Measurements from ENCODE around the gene NUP93.
"Not testable (repeated sequence)": the region's sequence is repeated elsewhere in the genome, so short reads cannot be mapped to it uniquely, and the experiment has no call there.

Gene NUP93

GRCh38 chr16:56870276-56870888, 140.5 kb downstream of the NUP93 start:
- no peak for DNase-seq (ENCODE audit: low read depth)

GRCh38 chr16:56871172-56871593, 141.3 kb downstream of the NUP93 start:
- DNase-seq (ENCODE audit: low read depth) = peak; percentile 12

- peak; percentile 27 for DNase-seq (ENCODE audit: low read depth)
Measured at GRCh38 chr16:56872863-56873391, 143.0 kb downstream of the NUP93 start.

DNA sequence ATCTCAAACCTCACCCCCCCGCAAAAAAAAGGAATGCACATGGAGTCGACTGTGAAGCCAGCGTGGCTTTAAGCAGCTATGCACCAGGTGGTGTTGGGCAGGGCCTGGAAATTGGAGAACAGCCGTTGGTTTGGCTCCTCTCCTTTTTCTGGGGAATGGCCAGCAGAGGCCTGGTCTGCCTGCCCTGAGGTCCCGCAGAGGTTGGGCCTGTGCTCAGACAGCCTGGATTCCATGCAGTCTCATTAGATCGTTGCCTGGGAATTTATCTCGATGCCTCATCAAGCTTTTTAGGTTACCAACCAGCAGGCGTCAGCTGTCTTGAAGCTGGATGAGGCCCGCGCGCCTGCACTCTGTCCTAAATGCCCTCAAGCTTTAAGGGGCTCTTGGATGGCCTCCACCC, 144.9 kb downstream of the NUP93 start:
- DNase-seq (ENCODE audit: low read depth) = no peak

GRCh38 chr16:56876048-56876447, 146.1 kb downstream of the NUP93 start:
- DNase-seq (ENCODE audit: low read depth) = no peak

DNA sequence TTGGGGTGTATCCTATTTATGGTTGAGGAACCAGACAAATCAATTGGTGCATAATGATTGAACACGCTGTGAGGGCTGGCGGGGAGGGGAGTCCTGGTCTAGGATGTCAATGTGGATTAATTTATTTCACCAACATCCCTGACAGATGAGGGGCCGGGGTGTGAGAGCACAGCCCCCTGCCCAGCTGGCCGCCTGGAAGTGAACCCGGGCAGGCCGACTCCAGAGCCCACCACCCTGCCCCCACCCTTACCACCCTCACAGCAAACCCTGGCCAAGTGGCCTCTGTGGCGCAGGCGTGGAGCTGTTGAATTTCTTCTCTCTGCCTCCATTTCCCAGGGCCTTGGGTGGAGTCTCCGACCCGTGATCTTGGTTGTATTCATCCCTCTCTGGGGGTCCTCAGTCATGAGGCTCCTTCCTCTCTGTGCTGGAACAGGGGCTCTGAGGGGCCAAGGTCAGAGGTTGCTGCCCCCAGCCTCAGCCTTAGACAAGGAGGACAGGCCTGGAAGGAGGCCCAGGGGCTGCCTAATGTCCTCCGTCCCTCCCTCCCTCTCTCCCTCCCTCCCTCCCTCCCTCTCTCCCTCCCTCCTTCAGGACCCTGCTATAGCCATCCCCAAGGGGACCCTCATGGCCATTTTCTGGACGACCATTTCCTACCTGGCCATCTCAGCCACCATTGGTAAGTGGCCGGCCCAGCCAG, 147.7 kb downstream of the NUP93 start:
- no peak for DNase-seq (ENCODE audit: low read depth)

- no peak for DNase-seq (ENCODE audit: low read depth)
Measured at GRCh38 chr16:56878282-56878854, 148.4 kb downstream of the NUP93 start.

GRCh38 chr16:56879276-56879675, 149.3 kb downstream of the NUP93 start:
- no peak for DNase-seq (ENCODE audit: low read depth)

DNA sequence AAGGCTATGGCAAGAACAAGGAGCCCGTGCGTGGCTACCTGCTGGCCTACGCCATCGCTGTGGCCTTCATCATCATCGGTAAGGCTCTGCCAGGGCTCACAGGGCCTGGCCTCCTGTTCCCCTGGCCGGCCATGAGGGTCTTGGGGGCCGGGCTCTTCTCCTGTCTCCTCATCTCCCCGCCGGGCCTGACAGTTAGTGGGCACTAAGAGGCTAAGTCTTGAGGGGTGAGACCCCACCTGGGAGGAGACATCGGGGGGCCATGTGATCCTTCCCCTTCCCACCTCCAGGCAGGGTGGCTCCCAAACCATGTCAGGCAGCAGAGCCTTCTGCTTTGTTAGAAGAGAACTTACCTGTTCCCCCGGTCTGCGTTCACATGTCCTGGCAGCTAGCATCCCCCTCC, 150.2 kb downstream of the NUP93 start:
- no peak for DNase-seq (ENCODE audit: low read depth)

DNA sequence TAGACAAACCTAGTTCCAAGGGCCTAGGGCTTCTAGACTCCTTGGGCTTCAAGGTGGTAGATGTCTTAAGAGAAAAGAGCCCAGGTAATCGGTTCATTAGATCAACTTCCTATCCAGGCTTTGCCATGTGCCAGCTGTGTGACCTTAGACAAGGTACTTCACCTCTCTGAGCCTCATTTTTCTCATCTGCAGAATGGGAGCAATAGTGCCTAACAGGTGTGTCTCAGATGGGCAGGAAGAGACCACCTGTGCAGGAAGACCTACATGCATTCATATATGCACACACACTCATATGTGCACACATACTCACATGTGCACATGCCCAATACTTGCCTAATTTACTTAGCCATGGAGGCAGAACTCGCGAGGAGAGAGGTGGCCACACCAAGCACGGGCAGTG, 150.8 kb downstream of the NUP93 start:
- DNase-seq (ENCODE audit: low read depth) = no peak

- DNase-seq (ENCODE audit: low read depth) = no peak
Measured at GRCh38 chr16:56882077-56882800, 152.3 kb downstream of the NUP93 start.

GRCh38 chr16:56883586-56883985, 153.7 kb downstream of the NUP93 start:
- DNase-seq (ENCODE audit: low read depth) = no peak

- DNase-seq (ENCODE audit: low read depth) = no peak
Measured at GRCh38 chr16:56884026-56884582, 154.2 kb downstream of the NUP93 start.

DNA sequence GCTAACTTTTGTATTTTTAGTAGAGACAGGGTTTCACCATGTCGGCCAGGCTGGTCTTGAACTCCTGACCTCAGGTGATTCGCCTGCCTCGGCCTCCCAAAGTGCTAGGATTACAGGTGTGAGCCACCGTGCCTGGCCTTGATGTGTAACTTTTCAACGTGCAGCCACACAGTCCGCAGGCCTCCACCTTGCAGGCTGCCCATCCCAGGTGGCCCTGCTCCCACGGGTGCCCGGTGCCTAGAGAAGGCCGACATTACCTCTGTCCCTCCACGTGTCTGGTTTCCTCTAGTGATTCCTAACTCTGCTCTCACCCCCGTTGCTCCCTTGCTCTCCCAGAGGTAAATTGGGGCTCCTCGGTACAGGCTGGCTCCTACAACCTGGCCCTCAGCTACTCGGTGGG, 155.0 kb downstream of the NUP93 start:
- DNase-seq (ENCODE audit: low read depth) = not testable (repeated sequence)

- DNase-seq (ENCODE audit: low read depth) = no peak
Measured at GRCh38 chr16:56885446-56886162, 155.7 kb downstream of the NUP93 start.

- no peak for DNase-seq (ENCODE audit: low read depth)
Measured at GRCh38 chr16:56886296-56886695, 156.4 kb downstream of the NUP93 start.

GRCh38 chr16:56886826-56887225, 156.9 kb downstream of the NUP93 start:
- DNase-seq (ENCODE audit: low read depth) = no peak

DNA sequence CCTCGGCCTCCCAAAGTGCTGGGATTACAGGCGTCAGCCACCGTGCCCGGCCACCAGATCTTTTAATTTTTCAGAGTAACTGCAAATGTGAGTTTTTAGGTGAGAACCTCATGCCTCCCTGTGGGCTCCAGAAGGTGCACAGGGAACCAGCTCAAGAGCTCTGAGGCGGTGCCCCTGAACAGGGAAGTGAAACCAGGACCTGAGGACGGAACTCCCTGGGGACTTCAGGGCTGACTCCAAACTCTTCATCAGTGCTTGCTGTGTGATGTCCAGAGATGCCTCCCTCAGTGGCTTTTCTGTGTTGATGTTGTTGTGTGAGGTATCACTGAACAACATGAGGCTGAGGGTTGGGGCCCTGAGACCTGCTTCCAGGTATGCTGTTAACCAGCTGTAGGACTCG, 158.9 kb downstream of the NUP93 start:
- DNase-seq (ENCODE audit: low read depth) = no peak

- no peak for DNase-seq (ENCODE audit: low read depth)
Measured at GRCh38 chr16:56889206-56889605, 159.3 kb downstream of the NUP93 start.

DNA sequence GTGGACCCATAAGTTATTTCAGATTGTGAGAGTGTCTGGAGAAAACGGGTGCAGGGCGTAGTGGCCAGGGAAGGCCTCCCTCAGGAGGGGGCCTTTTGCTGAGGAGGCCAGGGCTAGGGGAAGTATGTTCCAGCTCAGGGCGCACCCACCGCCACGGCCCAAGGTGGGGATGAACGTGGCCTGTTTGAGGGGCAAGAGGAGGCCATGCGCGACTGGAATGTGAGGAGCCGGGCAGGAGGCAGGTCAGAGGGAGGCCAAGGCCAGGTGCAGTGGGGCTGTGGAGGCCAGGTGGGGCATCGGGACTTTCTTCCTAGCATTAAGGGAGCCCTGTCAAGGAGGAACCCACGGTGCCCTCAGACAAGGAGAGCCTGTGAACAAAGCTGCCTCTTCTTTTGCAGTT, 161.8 kb downstream of the NUP93 start:
- no peak for DNase-seq (ENCODE audit: low read depth)

DNA sequence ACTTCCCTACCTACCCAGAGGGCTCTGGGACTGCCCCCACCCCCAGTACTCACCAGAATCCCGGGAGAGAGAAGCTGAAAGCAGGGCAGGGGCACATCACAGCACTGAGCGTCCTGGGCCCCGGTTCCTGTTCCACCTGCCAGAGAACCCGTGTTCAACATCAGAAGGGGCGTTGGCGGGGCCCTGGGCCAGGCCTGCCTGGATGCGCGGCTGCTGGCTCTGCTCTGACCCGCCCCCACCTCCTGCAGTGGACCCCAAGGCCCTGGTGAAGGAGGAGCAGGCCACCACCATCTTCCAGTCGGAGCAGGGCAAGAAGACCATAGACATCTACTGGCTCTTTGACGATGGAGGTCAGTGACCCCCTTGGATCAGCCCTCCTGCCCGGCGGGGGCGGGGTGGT, 162.8 kb downstream of the NUP93 start:
- DNase-seq (ENCODE audit: low read depth) = no peak
